ENCODE data around the gene WSCD2.

DNA sequence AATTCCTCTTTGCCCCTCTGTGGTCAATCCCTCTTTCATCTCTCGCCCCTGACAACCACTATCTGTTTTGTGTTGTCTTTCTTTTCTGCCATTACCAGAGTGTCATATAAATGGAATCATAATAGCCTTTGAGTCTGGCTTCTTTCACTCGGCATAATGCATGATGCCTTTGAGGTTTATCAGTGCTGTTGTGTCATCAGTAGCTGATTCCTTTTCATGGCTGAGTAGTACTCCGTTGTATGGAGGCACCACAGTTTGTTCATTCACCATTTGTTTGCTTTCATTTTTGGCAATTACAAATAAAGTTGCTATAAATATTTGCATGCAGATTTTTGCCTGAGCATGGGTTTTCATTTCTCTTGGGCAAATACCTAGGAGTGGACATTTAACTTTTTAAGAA is 47.2 kb downstream of the WSCD2 start:
- no peak for TF ChIP-seq POLR2A (IDR thresholded peaks at IDR 0.05)
- TF ChIP-seq, protein P1, sequence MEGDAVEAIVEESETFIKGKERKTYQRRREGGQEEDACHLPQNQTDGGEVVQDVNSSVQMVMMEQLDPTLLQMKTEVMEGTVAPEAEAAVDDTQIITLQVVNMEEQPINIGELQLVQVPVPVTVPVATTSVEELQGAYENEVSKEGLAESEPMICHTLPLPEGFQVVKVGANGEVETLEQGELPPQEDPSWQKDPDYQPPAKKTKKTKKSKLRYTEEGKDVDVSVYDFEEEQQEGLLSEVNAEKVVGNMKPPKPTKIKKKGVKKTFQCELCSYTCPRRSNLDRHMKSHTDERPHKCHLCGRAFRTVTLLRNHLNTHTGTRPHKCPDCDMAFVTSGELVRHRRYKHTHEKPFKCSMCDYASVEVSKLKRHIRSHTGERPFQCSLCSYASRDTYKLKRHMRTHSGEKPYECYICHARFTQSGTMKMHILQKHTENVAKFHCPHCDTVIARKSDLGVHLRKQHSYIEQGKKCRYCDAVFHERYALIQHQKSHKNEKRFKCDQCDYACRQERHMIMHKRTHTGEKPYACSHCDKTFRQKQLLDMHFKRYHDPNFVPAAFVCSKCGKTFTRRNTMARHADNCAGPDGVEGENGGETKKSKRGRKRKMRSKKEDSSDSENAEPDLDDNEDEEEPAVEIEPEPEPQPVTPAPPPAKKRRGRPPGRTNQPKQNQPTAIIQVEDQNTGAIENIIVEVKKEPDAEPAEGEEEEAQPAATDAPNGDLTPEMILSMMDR (IDR thresholded peaks at IDR 0.05), result no peak

All from stomach (tissue), 4 donors.